Uterus (tissue), 2 donors: ENCODE measurements around the gene KRT79.

ENCODE experiments used
- CTCF ChIP-seq, 4 experiments: fragments of 200-600 bp in 2 of 4; fragments of 450-650 bp in 2 of 4; sonication (generic) in 2 of 4; IDR thresholded peaks; one replicate each; pipeline ENCODE4 v1.5.1; 2016 to 2019; ENCODE audit warnings: antibody characterized with exemption in 4 of 4, mild to moderate bottlenecking in 2 of 4, moderate library complexity in 1 of 4
- POLR2A ChIP-seq, 2 donors: fragments of 450-650 bp; IDR thresholded peaks; one replicate each; pipeline ENCODE4 v1.6.1; 2016; ENCODE audit warnings: antibody characterized with exemption in 2 of 2, mild to moderate bottlenecking in 1 of 2, moderate library complexity in 1 of 2

DNA sequence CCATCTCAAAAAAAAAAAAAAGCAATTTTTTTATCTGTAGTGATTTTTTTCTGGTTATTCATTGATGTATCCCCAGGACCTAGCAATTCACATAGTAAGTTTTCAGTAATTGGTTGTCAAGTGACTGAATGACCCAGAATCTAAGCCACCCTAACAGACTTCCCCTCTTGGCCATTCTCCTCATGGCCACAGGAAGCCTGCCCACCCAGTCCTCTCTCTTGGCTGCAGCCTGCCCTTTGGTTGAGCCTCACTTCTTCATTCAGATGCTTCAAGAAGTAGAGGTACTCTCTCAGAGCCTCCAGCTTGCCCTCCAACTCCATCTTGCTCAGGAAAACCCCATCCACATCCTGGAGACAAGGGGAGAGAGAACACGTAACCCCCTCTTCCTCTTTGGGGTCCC, 11.8 kb upstream of the KRT79 start:
- TF ChIP-seq POLR2A (IDR thresholded peaks at IDR 0.05) (no peak), CTCF (IDR thresholded peaks at IDR 0.05) (no peak)
